Immature natural killer cell (primary cell): ENCODE measurements around the gene SLC12A8. TPM values are rescaled to one million over a fixed set of nuclear protein-coding genes. Genes with fewer than 3 reads are reported as not detected.
A peak's percentile ranks its signal among the peaks of the same experiment; 100 is the strongest.

ENCODE experiments used
- DNase-seq, 3 donors: peaks; one replicate each; pipeline ENCODE4 v3.0.0; 2022; ENCODE audit warnings: mixed read lengths in 1 of 3
- H3K27ac Mint-ChIP-seq, 6 donors: one replicate each; pipeline ENCODE4 v1.8.0; 2020; ENCODE audit warnings: mixed read lengths in 6 of 6, mild to moderate bottlenecking in 5 of 6, inconsistent platforms in 4 of 6, moderate library complexity in 3 of 6
- H3K27me3 Mint-ChIP-seq, 3 donors: one replicate each; pipeline ENCODE4 v1.8.0; 2020 to 2021; ENCODE audit warnings: low read depth in 3 of 3, mild to moderate bottlenecking in 3 of 3, mixed read lengths in 3 of 3, moderate library complexity in 3 of 3, inconsistent platforms in 1 of 3
- H3K36me3 Mint-ChIP-seq, 3 donors: one replicate each; pipeline ENCODE4 v1.8.0; 2020; ENCODE audit warnings: mixed read lengths in 3 of 3, inconsistent platforms in 2 of 3, mild to moderate bottlenecking in 2 of 3
- H3K4me1 Mint-ChIP-seq, 2 donors: one replicate each; pipeline ENCODE4 v1.8.0; 2020; ENCODE audit warnings: inconsistent platforms in 2 of 2, mild to moderate bottlenecking in 2 of 2, mixed read lengths in 2 of 2, moderate library complexity in 1 of 2
- H3K4me3 Mint-ChIP-seq, 5 donors: one replicate each; pipeline ENCODE4 v1.8.0; 2020; ENCODE audit warnings: mild to moderate bottlenecking in 5 of 5, mixed read lengths in 5 of 5, inconsistent platforms in 3 of 5, moderate library complexity in 3 of 5
- H3K9me3 Mint-ChIP-seq, 6 donors: one replicate each; pipeline ENCODE4 v1.8.0; 2020; ENCODE audit warnings: mild to moderate bottlenecking in 6 of 6, mixed read lengths in 6 of 6, inconsistent platforms in 4 of 6, moderate library complexity in 3 of 6
- polyA plus RNA-seq, 3 donors: library from polyadenylated mRNA; unstranded; fragments of 300-500 nt; fragmentation: Illumina TruSeq; gene quantifications; one replicate each; pipeline ENCODE4 v1.2.3, GENCODE V29; 2021

SLC12A8 gene
- polyA plus RNA-seq, 3 donors from 2014 or later, result 0.43 to 2.8 TPM; not detected in 1

DNA sequence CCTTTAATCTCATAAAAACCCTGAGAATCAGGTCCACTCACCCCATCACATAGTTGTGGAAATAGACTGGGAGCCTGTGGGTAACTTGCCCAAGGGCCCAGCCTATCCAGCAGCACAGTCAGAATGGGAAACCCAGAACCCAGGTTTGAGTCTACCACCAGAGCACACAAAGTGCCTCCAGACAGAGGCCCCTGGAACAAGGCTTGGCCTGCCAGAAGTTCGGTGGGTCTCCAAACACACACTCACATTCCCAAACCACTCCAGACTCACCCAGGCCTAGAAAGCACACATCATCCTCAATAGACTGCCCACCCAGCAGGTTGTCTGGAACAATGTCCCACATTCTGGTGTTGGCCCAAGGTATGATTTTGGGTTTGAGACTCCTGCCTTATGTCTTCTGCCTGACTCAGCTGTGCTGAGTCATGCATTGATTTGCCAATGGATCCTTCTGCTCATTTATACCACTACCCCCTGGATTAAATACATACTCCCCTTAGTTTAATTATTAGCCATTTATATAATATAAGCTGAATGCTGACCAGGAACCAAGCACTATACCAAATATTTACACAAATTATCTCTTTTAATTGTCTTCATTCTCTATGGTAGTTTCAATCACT is 4.5 kb downstream of the SLC12A8 start:
- peaks cover 2 to 11% (median 7%) of the 10 kb centered on the region in 3 donors for H3K27me3 Mint-ChIP-seq
- H3K27ac Mint-ChIP-seq, result no peak overlapping the region
- H3K4me3 Mint-ChIP-seq, result no peak overlapping the region
- no peaks in the 10 kb centered on the region for H3K36me3 Mint-ChIP-seq
- no peaks in the 10 kb centered on the region for H3K9me3 Mint-ChIP-seq
- H3K4me1 Mint-ChIP-seq, result peaks cover 0 to 3% of the 10 kb centered on the region in 2 donors
- no peak for DNase-seq

DNA sequence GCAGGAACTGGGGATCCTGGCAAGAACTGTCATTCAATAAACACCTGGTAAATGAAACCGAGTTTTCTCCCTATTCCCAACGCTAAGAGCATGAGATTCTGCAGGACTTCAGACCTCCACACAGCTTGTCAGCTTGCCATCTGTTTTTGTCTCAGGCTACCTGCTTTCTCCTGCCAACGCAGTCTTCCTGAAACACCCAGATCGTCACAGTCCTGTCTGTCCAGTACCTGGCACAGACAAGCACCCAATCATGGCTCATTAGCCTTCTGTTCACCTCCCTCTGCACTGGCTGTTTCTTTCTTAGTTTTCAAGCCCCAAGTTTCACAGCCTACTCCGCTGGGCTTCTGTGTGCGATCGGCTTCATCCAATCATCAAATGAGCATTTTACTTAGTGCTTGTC is 5.0 kb downstream of the SLC12A8 start:
- Mint-ChIP-seq H3K27me3 (peaks cover 2 to 11% (median 7%) of the 10 kb centered on the region in 3 donors), H3K27ac (no peak overlapping the region), H3K9me3 (no peaks in the 10 kb centered on the region), H3K4me1 (peaks cover 0 to 1% of the 10 kb centered on the region in 2 donors), H3K4me3 (no peak overlapping the region), H3K36me3 (no peaks in the 10 kb centered on the region)
- DNase-seq, result no peak

DNA sequence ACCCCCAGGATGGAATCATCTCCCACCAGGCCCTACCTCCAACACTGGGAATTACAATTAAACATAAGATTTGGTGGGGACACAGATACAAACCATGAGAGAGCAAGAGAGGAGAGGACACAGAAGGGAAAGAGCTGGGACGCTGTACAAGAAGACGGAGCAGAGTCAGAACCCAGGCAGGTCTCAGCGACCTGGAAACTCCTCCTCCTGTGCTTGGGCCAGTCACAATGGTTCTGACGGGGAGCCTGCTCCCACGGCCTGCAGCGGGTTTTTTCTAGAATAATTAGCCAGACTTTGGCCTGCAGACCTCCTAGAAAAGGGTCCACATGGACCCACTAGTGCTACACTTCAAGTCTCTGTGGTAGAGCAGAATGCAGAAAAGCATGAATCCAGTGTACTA is 5.6 kb downstream of the SLC12A8 start:
- Mint-ChIP-seq H3K27me3 (peaks cover 2 to 11% (median 7%) of the 10 kb centered on the region in 3 donors), H3K27ac (no peak overlapping the region), H3K36me3 (no peaks in the 10 kb centered on the region), H3K9me3 (no peaks in the 10 kb centered on the region), H3K4me3 (no peak overlapping the region), H3K4me1 (peaks cover 0 to 1% of the 10 kb centered on the region in 2 donors)
- no peak for DNase-seq

DNA sequence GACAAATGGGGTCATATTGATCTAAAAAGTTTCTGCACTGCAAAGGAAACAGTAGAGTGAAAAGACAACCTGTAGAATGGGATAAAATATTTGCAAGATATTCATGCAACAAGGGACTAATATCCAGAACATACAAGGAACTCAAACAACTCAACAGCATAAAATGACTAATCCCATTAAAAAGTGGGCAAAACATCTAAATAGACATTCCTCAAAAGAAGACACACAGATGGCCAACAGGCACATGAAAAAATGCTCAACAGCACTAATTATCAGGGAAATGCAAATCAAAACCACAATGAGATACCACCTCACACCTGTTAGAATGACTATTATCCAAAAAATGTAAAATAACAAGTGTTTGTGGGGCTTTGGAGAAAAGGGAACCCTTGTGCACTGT is 8.8 kb downstream of the SLC12A8 start:
- DNase-seq, result no peak
- H3K27me3 Mint-ChIP-seq, result peaks cover 0 to 5% (median 3%) of the 10 kb centered on the region in 3 donors
- H3K27ac Mint-ChIP-seq, result no peak overlapping the region
- no peaks in the 10 kb centered on the region for H3K36me3 Mint-ChIP-seq
- H3K9me3 Mint-ChIP-seq, result no peaks in the 10 kb centered on the region
- no peak overlapping the region for H3K4me3 Mint-ChIP-seq
- no peaks in the 10 kb centered on the region for H3K4me1 Mint-ChIP-seq

DNA sequence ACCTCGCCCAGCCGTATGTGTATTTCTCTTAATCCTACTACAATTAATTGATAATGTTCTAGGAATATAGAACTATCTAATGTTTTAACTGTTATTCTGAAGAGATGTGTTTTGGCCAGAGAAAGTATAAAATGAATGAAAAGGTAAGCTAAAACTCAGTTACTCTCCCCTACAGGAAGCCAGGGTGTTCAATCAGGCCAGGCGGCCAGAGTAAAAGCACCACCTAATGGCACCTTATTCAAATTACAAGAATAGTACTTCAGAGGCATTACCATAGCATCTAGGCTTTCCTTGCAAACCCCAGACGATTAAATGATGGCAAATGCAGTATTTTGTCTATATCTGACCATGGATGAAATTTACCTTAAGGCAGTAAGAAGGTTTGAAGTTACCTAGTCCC is 10.4 kb downstream of the SLC12A8 start:
- no peak overlapping the region for H3K27ac Mint-ChIP-seq
- no peaks in the 10 kb centered on the region for H3K36me3 Mint-ChIP-seq
- H3K4me3 Mint-ChIP-seq, result no peak overlapping the region
- peak in 2 of 3 donors; percentile 28 to 40 for DNase-seq
- H3K9me3 Mint-ChIP-seq, result no peaks in the 10 kb centered on the region
- H3K27me3 Mint-ChIP-seq, result peaks cover 0 to 3% (median 0%) of the 10 kb centered on the region in 3 donors
- no peaks in the 10 kb centered on the region for H3K4me1 Mint-ChIP-seq

DNA sequence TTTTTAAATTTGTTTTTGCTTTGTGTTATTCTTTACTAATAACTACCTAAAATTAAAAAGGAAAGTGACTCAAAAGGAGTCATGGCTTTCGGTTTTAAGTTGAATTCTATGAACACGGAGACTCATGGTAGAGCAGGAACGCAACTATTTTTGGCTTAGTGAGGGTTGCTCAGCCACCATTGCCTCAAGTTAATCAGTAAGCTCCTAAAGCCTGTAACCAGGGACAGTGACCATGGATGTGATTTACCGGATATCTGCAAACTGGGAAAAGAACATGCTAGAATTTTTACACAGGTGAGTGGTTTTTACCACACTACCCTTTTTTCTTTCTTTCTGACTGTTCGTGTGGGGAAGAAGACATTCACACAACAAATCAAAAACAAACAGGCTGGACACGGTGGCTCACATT is 11.8 kb downstream of the SLC12A8 start:
- DNase-seq, result no peak
- Mint-ChIP-seq H3K9me3 (no peaks in the 10 kb centered on the region), H3K4me1 (peaks cover 0 to under 1% of the 10 kb centered on the region in 2 donors), H3K27ac (no peak overlapping the region), H3K27me3 (peaks cover 0 to 3% (median 0%) of the 10 kb centered on the region in 3 donors), H3K4me3 (no peak overlapping the region), H3K36me3 (no peaks in the 10 kb centered on the region)

DNA sequence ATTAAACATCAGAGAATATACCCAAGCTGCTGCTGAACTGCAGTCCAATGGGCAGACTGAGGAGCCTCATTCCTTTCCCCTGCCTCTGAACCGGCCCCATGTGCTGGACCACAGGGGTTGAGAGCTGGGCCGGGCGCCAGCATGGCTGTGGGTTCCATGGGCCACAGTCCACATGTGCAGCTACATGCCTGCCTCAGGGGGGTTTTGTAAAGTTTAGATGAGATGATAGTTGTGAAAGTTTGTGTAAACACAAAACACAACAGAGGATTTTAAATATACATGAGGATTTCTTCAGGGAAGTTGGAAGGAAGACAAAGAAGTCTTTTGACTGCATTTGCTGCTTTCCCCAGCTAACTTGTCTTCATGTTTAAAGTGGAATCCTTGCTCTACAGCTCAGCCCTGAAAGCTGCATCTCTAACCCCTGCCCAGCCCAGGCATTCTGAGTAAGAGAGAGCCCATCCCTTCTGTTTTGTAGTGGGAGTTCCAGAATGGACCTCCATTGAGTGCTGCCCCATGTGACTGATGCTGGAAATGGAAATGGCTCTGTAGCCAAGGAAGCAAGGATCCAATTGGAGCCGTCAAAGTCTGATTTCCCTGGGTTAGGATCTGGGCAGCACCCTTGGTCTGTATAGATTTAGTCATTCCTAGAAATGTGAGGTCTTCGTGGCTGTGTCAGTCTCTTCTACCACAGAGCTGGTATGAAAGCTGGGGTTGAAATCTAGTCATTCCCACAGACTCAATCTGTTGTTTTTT is 17.5 kb downstream of the SLC12A8 start:
- H3K27me3 Mint-ChIP-seq, result peaks cover 0 to 3% (median 3%) of the 10 kb centered on the region in 3 donors
- H3K36me3 Mint-ChIP-seq, result no peaks in the 10 kb centered on the region
- no peaks in the 10 kb centered on the region for H3K9me3 Mint-ChIP-seq
- peaks cover 5 to 6% of the 10 kb centered on the region in 2 donors for H3K4me1 Mint-ChIP-seq
- no peak for DNase-seq
- H3K27ac Mint-ChIP-seq, result peak overlapping the region in 1 of 6 donors; percentile 19
- H3K4me3 Mint-ChIP-seq, result no peak overlapping the region

DNA sequence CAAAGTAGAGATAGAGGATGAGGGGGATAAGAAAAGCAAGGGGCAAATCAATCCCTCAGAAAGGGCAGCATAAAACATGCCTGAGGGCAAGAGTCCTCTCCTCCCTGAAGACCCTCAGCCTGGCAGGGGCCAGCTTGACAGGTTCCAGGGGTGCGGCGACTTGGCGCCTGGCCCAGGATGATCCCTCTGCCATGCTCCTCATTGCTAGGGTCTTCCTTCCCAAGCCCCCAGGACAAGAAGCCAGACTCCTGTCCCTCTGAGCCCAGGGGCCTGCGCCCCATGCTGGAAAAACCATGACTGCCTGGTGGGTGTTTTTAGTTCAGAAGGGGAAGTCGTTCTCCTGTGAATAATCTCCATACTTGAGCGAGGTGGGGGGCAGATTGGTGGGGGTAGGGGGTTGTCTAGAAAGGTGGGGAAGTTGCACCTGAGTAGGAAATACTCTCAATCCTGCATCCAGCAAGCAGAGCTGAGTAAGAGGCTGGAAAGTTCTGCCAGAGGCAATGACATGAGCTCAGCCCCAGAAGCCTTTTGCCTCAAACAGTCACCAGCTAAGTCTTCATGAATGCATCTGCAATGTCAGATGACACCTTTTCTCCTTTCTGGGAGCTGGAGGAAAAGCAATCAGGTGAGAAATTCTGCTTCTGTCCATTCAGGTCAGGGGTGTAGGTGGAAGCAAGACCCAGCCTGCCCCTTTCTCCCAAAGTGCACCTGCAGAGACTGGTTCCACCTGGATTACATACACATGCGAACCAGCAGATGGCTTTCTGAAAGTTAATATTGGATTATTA is 18.3 kb downstream of the SLC12A8 start:
- Mint-ChIP-seq H3K36me3 (no peaks in the 10 kb centered on the region), H3K27me3 (peaks cover 0 to 3% (median 1%) of the 10 kb centered on the region in 3 donors), H3K27ac (no peak overlapping the region), H3K4me1 (peaks cover 5 to 6% of the 10 kb centered on the region in 2 donors), H3K9me3 (no peaks in the 10 kb centered on the region), H3K4me3 (no peak overlapping the region)
- no peak for DNase-seq

DNA sequence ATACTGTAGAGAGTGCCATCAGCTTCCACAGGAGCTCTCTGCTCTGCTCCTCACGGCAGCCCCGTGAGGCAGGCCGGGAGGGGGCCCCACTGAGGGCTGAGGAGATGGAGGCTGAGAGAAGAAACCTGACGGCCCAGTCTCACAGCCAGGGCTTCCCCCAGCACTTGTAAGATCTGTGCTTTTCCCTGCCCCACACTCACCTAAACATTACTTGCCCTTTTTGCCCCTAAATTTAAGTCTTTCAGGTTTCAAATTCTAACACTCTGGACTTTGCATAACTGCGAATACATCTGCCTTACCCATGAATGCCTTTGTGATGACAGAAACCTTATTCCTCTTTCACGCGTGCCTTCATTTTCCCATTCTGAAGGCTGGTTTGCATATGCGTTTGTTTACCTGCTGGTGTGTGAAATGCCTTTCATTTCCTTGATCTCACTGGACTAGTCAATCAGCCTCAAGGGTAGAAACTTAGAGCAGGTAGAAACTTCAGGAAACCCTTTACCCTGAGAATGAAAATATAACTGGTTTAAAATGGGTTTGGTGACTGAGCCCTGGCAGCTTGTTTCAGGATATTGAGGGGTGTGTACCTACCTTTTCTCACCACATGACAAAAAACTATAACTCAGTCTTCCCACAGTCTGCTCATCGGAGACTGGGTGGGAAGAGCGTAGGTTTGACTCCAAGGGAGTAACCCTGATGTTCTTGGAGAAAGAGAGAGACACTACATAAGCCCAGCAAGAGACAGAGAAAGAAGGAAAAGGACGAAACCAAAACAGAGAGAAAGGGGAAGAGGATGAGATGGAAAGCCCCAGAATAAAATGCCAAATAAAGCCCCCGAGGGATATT is 20.1 kb downstream of the SLC12A8 start:
- DNase-seq, result no peak
- H3K27ac Mint-ChIP-seq, result no peak overlapping the region
- no peak overlapping the region for H3K4me3 Mint-ChIP-seq
- no peaks in the 10 kb centered on the region for H3K9me3 Mint-ChIP-seq
- peaks cover 5 to 6% of the 10 kb centered on the region in 2 donors for H3K4me1 Mint-ChIP-seq
- peaks cover 0 to 3% (median 1%) of the 10 kb centered on the region in 3 donors for H3K27me3 Mint-ChIP-seq
- no peaks in the 10 kb centered on the region for H3K36me3 Mint-ChIP-seq

DNA sequence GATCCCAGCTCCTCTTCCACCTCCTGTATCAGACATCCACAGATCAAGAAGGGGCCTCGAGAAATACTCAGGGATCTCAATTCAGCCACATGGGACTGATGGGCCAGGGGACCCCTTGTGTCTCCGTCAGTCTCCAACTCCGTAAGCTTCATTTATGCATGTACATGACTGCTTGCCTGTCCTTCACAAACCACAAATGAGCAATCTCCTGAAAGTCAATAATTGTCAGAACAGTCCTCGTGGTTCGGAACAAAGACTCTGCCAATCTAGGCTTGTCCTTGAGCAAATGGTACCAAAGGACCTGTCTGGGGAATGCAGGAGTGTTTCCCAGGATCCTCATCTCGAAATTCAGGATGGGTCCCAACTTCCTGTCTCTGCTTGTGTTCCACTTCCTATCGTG is 20.8 kb downstream of the SLC12A8 start:
- H3K9me3 Mint-ChIP-seq, result no peaks in the 10 kb centered on the region
- DNase-seq, result no peak
- H3K4me3 Mint-ChIP-seq, result no peak overlapping the region
- H3K36me3 Mint-ChIP-seq, result no peaks in the 10 kb centered on the region
- H3K27ac Mint-ChIP-seq, result no peak overlapping the region
- peaks cover 5 to 6% of the 10 kb centered on the region in 2 donors for H3K4me1 Mint-ChIP-seq
- peaks cover 0 to 3% (median 1%) of the 10 kb centered on the region in 3 donors for H3K27me3 Mint-ChIP-seq

DNA sequence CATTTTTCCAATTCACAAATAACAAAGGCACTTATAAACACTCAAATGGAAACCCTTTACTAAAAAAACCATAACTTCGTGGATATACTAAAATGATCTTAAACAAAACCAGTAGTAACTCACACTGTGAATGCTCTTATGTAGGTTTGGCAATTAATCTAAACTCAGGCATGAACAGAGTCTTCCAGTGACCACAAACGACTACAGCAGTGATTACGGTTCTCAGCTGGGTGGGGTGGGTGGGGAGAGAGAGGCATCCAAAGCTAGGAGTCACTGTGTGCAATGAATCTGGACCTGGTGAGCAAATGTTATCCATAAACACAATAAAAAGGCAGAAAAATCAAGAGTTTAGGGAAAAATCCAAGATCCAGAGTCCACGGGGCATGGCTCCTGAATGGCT is 21.3 kb downstream of the SLC12A8 start:
- H3K9me3 Mint-ChIP-seq, result no peaks in the 10 kb centered on the region
- peaks cover 5 to 6% of the 10 kb centered on the region in 2 donors for H3K4me1 Mint-ChIP-seq
- no peak overlapping the region for H3K27ac Mint-ChIP-seq
- H3K27me3 Mint-ChIP-seq, result peaks cover 0 to 3% (median 1%) of the 10 kb centered on the region in 3 donors
- H3K4me3 Mint-ChIP-seq, result no peak overlapping the region
- no peak for DNase-seq
- no peaks in the 10 kb centered on the region for H3K36me3 Mint-ChIP-seq

DNA sequence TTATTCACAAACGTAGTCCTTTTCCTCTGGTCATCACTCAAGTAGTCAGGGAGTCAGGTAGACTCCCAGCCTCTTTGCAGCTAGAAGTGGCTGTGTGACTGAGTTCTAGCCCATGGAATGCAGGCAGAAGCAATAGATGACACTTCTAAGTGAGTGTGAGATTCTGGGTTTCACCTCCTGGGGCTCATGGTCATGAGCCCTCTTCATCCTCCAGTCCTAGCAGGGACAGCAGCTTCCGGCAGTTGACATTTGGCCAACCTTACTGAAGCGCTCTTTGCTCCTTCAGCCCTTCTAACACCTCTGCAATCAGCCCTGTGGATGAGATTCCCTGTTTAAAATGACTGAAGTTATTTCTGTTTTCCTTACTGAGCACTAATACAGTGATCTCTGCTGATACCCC is 21.8 kb downstream of the SLC12A8 start:
- H3K36me3 Mint-ChIP-seq, result no peaks in the 10 kb centered on the region
- no peak overlapping the region for H3K27ac Mint-ChIP-seq
- H3K4me3 Mint-ChIP-seq, result no peak overlapping the region
- H3K9me3 Mint-ChIP-seq, result no peaks in the 10 kb centered on the region
- no peak for DNase-seq
- H3K27me3 Mint-ChIP-seq, result peaks cover 0 to 3% (median 1%) of the 10 kb centered on the region in 3 donors
- peaks cover 5 to 6% of the 10 kb centered on the region in 2 donors for H3K4me1 Mint-ChIP-seq

DNA sequence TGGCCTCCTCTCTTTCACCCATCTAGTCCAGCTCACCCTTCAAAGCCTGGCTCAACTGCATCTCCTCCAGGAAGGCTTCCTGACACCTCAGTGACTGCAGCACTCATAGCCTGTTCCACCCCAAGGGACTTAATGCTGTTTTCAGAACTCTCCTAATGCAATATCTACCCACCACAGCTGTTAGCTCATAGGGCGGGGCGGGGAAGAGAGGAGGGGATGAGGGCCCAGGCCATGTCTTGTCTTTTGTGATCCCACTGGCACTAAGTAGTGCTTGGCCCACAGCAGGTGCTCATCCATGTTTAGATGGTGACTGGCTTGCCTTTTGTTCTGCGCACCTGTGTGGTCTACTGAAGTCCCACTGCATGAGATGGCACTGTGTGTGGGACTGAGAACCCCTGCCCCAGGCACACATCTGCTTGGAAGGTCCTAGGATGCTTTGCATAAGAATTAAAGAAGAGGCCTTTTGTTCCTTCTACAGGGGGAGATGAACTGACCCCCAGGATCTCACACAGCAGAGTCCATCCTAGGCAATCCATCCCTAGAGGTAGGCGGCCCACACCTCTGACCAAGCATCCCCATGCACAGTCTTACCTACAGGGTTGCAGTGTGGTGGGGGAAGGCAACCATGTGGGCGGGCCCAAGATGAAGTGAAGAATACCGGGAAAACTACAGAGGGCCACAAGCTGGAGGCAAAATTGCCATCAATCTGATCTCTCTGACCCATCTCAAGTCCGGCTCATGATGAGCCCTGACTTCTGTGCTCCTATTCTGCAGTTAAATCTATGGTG is 23.0 kb downstream of the SLC12A8 start:
- no peak for DNase-seq
- H3K36me3 Mint-ChIP-seq, result no peaks in the 10 kb centered on the region
- H3K9me3 Mint-ChIP-seq, result no peaks in the 10 kb centered on the region
- no peak overlapping the region for H3K4me3 Mint-ChIP-seq
- H3K27ac Mint-ChIP-seq, result no peak overlapping the region
- H3K4me1 Mint-ChIP-seq, result no peaks in the 10 kb centered on the region
- peaks cover 0 to 3% (median 1%) of the 10 kb centered on the region in 3 donors for H3K27me3 Mint-ChIP-seq
